Gastroesophageal sphincter (tissue), 4 donors: ENCODE measurements around the gene PROC. TPM values are rescaled to one million over a fixed set of nuclear protein-coding genes. Genes with fewer than 3 reads are reported as not detected.

ENCODE experiments used
- ATAC-seq: fragments of 150-250 bp; one replicate; pipeline ENCODE4 v1.9.1; 2016; ENCODE audit warnings: mild to moderate bottlenecking, moderate library complexity
- H3K27ac ChIP-seq, 4 donors: fragments of 200-600 bp; sonication (generic) in 3 of 4; 1 replicate in 3 of 4; 2 replicates in 1 of 4; pipeline ENCODE4 v1.5.1; 2016 to 2019
- H3K27me3 ChIP-seq: fragments of 200-600 bp; sonication (generic); one replicate; pipeline ENCODE4 v1.5.1; 2019
- H3K36me3 ChIP-seq, 2 donors: fragments of 200-600 bp; sonication (generic); one replicate each; pipeline ENCODE4 v1.5.1; 2019; ENCODE audit warnings: control low read depth in 1 of 2
- H3K4me1 ChIP-seq, 3 donors: fragments of 200-600 bp; sonication (generic); 1 replicate in 2 of 3; 2 replicates in 1 of 3; pipeline ENCODE4 v1.5.1; 2016 to 2019; ENCODE audit warnings: control low read depth in 2 of 3
- H3K4me3 ChIP-seq, 2 donors: fragments of 200-600 bp; sonication (generic); one replicate each; pipeline ENCODE4 v1.5.1; 2019; ENCODE audit warnings: mild to moderate bottlenecking in 1 of 2, moderate library complexity in 1 of 2
- H3K9me3 ChIP-seq, 3 donors: fragments of 200-600 bp; sonication (generic); one replicate each; pipeline ENCODE4 v1.5.1; 2017 to 2019; ENCODE audit warnings: control low read depth in 2 of 3
- CTCF ChIP-seq, 4 experiments: fragments of 200-600 bp in 2 of 4; fragments of 450-650 bp in 2 of 4; sonication (generic) in 1 of 4; IDR thresholded peaks; one replicate each; pipeline ENCODE4 v1.5.1; 2017 to 2019; ENCODE audit warnings: antibody characterized with exemption in 4 of 4, mild to moderate bottlenecking in 2 of 4, moderate library complexity in 2 of 4
- EP300 ChIP-seq: sonication (generic); formaldehyde crosslinking; IDR thresholded peaks from one replicate; pipeline ENCODE4 v1.6.1; 2017; ENCODE audit warnings: antibody characterized with exemption, mild to moderate bottlenecking
- POLR2A ChIP-seq, 2 donors: fragments of 450-650 bp; IDR thresholded peaks; one replicate each; pipeline ENCODE4 v1.6.1; 2017; ENCODE audit warnings: antibody characterized with exemption in 2 of 2, mild to moderate bottlenecking in 2 of 2, moderate library complexity in 1 of 2
- POLR2AphosphoS5 ChIP-seq: sonication (generic); formaldehyde crosslinking; IDR thresholded peaks from one replicate; pipeline ENCODE4 v1.6.1; 2017; ENCODE audit warnings: antibody characterized with exemption
- WGBS, 2 donors: methylation state at CpG; one replicate each; pipeline ENCODE4 v1.1.5; 2018; ENCODE audit warnings: low coverage in 1 of 2; 5-methylcytosine and 5-hydroxymethylcytosine counted together
- total RNA-seq, 4 donors: library from RNA; depleted of rRNA; stranded (reverse); fragments of >200 nt; gene quantifications; one replicate each; pipeline ENCODE4 v1.1.0, GENCODE V29; 2016

Gene PROC
- total RNA-seq, 4 donors from 2014 or later: not detected

GRCh38 chr2:127421116-127421800, 3.0 kb downstream of the PROC start:
- H3K9me3 ChIP-seq: no peaks in the 10 kb centered on the region
- H3K27me3 ChIP-seq: peaks cover 93% of the 10 kb centered on the region
- no peaks in the 10 kb centered on the region for H3K36me3 ChIP-seq
- no peak overlapping the region for H3K4me3 ChIP-seq
- TF ChIP-seq EP300 (no peak), CTCF (IDR thresholded peaks at IDR 0.05) (no peak), POLR2A (IDR thresholded peaks at IDR 0.05) (no peak), POLR2AphosphoS5 (no peak)
- no peak for ATAC-seq
- peaks cover 0 to 20% (median 15%) of the 10 kb centered on the region in 3 donors for H3K4me1 ChIP-seq
- 64 to 96% methylated on average over 3 to 5 of the region's 15 CpGs for WGBS, 2 donors
- no peak overlapping the region for H3K27ac ChIP-seq

GRCh38 chr2:127421871-127422558, 3.8 kb downstream of the PROC start:
- Histone ChIP-seq H3K36me3 (no peaks in the 10 kb centered on the region), H3K27ac (no peak overlapping the region), H3K4me1 (peaks cover 0 to 16% (median 13%) of the 10 kb centered on the region in 3 donors), H3K4me3 (no peak overlapping the region), H3K27me3 (peaks cover 93% of the 10 kb centered on the region), H3K9me3 (no peaks in the 10 kb centered on the region)
- no peak for ATAC-seq
- TF ChIP-seq CTCF (IDR thresholded peaks at IDR 0.05) (no peak), POLR2AphosphoS5 (no peak), EP300 (no peak), POLR2A (IDR thresholded peaks at IDR 0.05) (no peak)
- 40% methylated on average over 4 of the region's 16 CpGs; no CpG with 5 or more reads in 1 of the 2 donors for WGBS, 2 donors

- no CpG with 5 or more reads among the region's 73 CpGs for WGBS, 2 donors
- Histone ChIP-seq H3K27ac (no peak overlapping the region), H3K4me3 (peak overlapping the region in 1 of 2 donors; percentile 31), H3K36me3 (peaks cover 0 to 3% of the 10 kb centered on the region in 2 donors), H3K9me3 (no peaks in the 10 kb centered on the region), H3K27me3 (peaks cover 90% of the 10 kb centered on the region), H3K4me1 (peaks cover 0 to 16% (median 13%) of the 10 kb centered on the region in 3 donors)
- ATAC-seq: no peak
- TF ChIP-seq EP300 (no peak), POLR2AphosphoS5 (no peak), POLR2A (IDR thresholded peaks at IDR 0.05) (no peak), CTCF (IDR thresholded peaks at IDR 0.05) (no peak)
Measured at GRCh38 chr2:127422559-127423477, 4.6 kb downstream of the PROC start.

GRCh38 chr2:127423478-127423843, 5.2 kb downstream of the PROC start:
- Histone ChIP-seq H3K9me3 (no peaks in the 10 kb centered on the region), H3K4me3 (peak overlapping the region in 1 of 2 donors; percentile 31), H3K27ac (no peak overlapping the region), H3K36me3 (peaks cover 0 to 10% of the 10 kb centered on the region in 2 donors), H3K4me1 (peaks cover 0 to 16% (median 13%) of the 10 kb centered on the region in 3 donors), H3K27me3 (peaks cover 84% of the 10 kb centered on the region)
- ATAC-seq: no peak
- no peak for TF ChIP-seq EP300
- TF ChIP-seq POLR2AphosphoS5: no peak
- TF ChIP-seq POLR2A (IDR thresholded peaks at IDR 0.05): no peak
- TF ChIP-seq CTCF (IDR thresholded peaks at IDR 0.05): no peak
- 0 to 2% methylated on average over 3 to 11 of the region's 29 CpGs for WGBS, 2 donors
